Esophagus (tissue), 2 donors: ENCODE measurements around the gene GALNS. TPM values are rescaled to one million over a fixed set of nuclear protein-coding genes. Genes with fewer than 3 reads are reported as not detected.

Source experiments
- H3K27ac ChIP-seq, 2 donors: one replicate each; pipeline ENCODE4 v1.5.1; 2013; ENCODE audit warnings: low read depth in 2 of 2, mild to moderate bottlenecking in 2 of 2, inconsistent platforms in 1 of 2, low read length in 1 of 2, moderate library complexity in 1 of 2
- H3K27me3 ChIP-seq, 2 donors: one replicate each; pipeline ENCODE4 v1.6.1; 2013; ENCODE audit warnings: low read length in 2 of 2, control low read depth in 1 of 2, mild to moderate bottlenecking in 1 of 2; ENCODE audit not compliant: insufficient read depth in 2 of 2, control insufficient read depth in 1 of 2
- H3K36me3 ChIP-seq, 2 donors: one replicate each; pipeline ENCODE4 v1.6.1; 2013; ENCODE audit warnings: low read length in 1 of 2; ENCODE audit not compliant: control insufficient read depth in 2 of 2, insufficient read depth in 2 of 2
- H3K4me1 ChIP-seq, 2 donors: one replicate each; pipeline ENCODE4 v1.6.1; 2013; ENCODE audit warnings: low read length in 1 of 2; ENCODE audit not compliant: control insufficient read depth in 2 of 2, insufficient read depth in 2 of 2
- H3K4me3 ChIP-seq, 2 donors: one replicate each; pipeline ENCODE4 v1.5.1; 2013; ENCODE audit warnings: low read length in 2 of 2, mild to moderate bottlenecking in 2 of 2, low read depth in 1 of 2, moderate library complexity in 1 of 2
- H3K9me3 ChIP-seq, 2 donors: one replicate each; pipeline ENCODE4 v1.6.1; 2013; ENCODE audit warnings: mild to moderate bottlenecking in 2 of 2, low read depth in 1 of 2, low read length in 1 of 2, moderate library complexity in 1 of 2; ENCODE audit not compliant: control insufficient read depth in 2 of 2, insufficient read depth in 1 of 2
- whole genome bisulfite sequencing, 2 donors: extraction: QIAGEN DNeasy Blood & Tissue Kit; methylation state at CpG; one replicate each; pipeline ENCODE4 v1.1.7; 2013; 5-methylcytosine and 5-hydroxymethylcytosine counted together
- polyA plus RNA-seq, 2 donors: library from polyadenylated mRNA; stranded (reverse); fragments of 200-250 nt; gene quantifications; one replicate each; pipeline ENCODE4 v1.2.3, GENCODE V29; 2013
- donor health status: healthy with polysubstance abuse.
- donor health status: Bipolar disorder and iron deficiency.

GALNS gene
- polyA plus RNA-seq, 2 donors, result 10.7 to 20.4 TPM

GRCh38 chr16:88810166-88810911 is 46.4 kb downstream of the GALNS start:
- Histone ChIP-seq H3K27ac (peak overlapping the region; percentile 86 to 95), H3K4me3 (peak overlapping the region; percentile 57 to 83), H3K27me3 (no peaks in the 10 kb centered on the region), H3K9me3 (no peaks in the 10 kb centered on the region), H3K4me1 (peaks cover 11 to 24% of the 10 kb centered on the region in 2 donors), H3K36me3 (peaks cover 0 to 28% of the 10 kb centered on the region in 2 donors)
- WGBS, 2 donors, result 19 to 25% methylated on average over 12 of the region's 12 CpGs

DNA sequence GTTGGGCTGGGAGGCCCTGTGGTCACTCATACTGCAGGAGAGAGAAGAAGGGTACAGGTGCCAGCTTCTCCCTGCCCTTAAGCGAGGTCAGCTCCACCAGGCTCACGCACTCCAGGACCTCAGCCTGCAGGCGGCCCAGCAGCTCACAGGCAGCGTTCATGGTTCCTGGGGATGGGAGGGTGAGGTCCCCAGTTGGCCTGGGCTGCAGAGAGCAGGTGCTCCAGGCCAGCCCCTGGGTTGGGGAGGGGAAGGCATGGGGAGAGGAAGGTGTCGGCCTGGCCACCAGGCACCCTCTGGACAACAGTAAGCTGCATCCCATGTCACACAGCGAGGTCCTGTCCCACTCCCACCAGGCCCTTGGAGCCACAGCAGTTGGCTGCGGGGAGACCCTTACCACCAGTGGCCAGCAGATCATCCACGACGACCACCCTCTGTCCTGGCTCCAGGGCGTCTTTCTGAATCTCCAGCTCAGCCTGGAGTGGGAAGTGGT is 47.0 kb downstream of the GALNS start:
- H3K4me3 ChIP-seq, result no peak overlapping the region
- H3K9me3 ChIP-seq, result no peaks in the 10 kb centered on the region
- H3K36me3 ChIP-seq, result peaks cover 0 to 28% of the 10 kb centered on the region in 2 donors
- H3K4me1 ChIP-seq, result peaks cover 11 to 30% of the 10 kb centered on the region in 2 donors
- no peaks in the 10 kb centered on the region for H3K27me3 ChIP-seq
- WGBS, 2 donors, result 73 to 78% methylated on average over 10 of the region's 10 CpGs
- peak overlapping the region in 1 of 2 donors; percentile 86 for H3K27ac ChIP-seq

DNA sequence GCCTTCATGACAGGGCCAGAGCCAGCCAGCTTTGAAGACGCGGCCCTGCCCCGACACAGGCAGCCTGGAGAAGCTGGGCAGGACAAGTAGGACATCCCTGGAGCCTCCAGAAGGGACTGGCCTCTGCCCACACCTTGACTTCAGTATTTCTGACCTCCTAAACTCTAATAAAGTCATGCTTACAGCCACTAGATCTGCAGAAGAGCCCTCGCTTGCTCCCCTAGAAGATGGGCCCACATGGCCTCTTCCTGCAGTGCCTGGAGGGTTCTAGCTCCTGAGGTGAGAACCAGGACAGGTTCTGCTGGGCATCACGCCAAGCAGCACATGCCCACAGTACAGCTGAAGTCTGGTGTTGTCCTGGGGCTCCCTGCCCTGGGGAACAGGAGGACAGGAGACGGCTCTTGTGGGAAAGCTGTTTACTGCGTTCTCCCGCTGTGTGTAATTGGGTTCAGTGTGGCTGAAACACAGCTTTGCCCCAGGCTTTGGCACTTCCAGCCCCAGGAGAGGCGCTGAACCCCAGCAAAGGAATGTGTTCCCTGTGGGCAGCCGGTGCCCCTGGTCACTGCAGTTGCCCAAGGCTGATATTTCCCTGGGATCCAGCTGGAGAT is 47.6 kb downstream of the GALNS start:
- H3K9me3 ChIP-seq, result no peaks in the 10 kb centered on the region
- H3K27me3 ChIP-seq, result no peaks in the 10 kb centered on the region
- H3K4me3 ChIP-seq, result no peak overlapping the region
- no peak overlapping the region for H3K27ac ChIP-seq
- peaks cover 11 to 35% of the 10 kb centered on the region in 2 donors for H3K4me1 ChIP-seq
- H3K36me3 ChIP-seq, result peaks cover 0 to 28% of the 10 kb centered on the region in 2 donors
- WGBS, 2 donors, result 73 to 75% methylated on average over 10 of the region's 10 CpGs

DNA sequence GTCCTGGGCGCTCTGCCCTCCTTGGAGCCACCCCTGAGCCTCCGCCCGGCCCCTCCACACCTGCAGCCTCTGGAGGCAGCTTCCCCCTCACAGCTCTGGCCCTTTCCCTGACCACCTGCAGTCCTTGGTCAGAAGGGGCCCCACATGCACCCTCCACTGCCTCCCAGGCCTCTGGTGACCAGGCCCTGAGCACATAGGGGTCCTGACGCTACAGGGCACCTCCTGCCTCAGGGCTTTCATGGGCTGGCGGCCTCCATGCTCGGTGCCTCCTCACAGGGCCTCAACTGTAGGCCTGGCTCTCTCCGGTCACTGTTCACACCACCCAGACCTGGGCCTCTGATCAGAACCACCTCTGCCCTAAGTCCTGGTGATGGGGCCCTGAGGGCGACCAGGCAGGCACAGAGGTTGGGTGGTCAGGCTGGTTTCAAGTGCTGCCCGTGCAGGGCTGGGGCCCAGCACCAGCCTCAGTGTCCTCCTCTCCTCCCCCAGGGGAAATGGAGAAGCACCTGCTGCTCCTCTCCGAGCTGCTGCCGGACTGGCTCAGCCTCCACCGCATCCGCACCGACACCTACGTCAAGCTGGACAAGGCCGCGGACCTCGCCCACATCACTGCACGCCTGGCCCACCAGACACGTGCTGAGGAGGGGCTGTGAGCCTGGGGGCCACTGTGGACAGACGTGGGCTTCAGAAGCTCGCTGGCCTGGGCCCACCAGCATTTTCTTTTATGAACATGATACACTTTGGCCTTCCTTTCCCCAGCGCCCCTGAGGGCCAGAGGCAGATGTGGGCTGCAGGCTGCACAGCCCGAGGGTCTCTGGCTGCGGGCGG is 48.9 kb downstream of the GALNS start:
- no peaks in the 10 kb centered on the region for H3K9me3 ChIP-seq
- H3K4me3 ChIP-seq, result no peak overlapping the region
- WGBS, 2 donors, result 89 to 90% methylated on average over 26 of the region's 26 CpGs
- H3K27me3 ChIP-seq, result no peaks in the 10 kb centered on the region
- H3K4me1 ChIP-seq, result peaks cover 8 to 36% of the 10 kb centered on the region in 2 donors
- no peak overlapping the region for H3K27ac ChIP-seq
- H3K36me3 ChIP-seq, result peaks cover 0 to 28% of the 10 kb centered on the region in 2 donors

GRCh38 chr16:88807142-88807625 is 49.6 kb downstream of the GALNS start:
- Histone ChIP-seq H3K27me3 (no peaks in the 10 kb centered on the region), H3K4me1 (peaks cover 8 to 36% of the 10 kb centered on the region in 2 donors), H3K36me3 (peaks cover 0 to 28% of the 10 kb centered on the region in 2 donors), H3K4me3 (no peak overlapping the region), H3K27ac (no peak overlapping the region), H3K9me3 (no peaks in the 10 kb centered on the region)
- 82 to 85% methylated on average over 24 of the region's 24 CpGs for WGBS, 2 donors

- Histone ChIP-seq H3K4me1 (peaks cover 8 to 36% of the 10 kb centered on the region in 2 donors), H3K4me3 (no peak overlapping the region), H3K27ac (no peak overlapping the region), H3K9me3 (no peaks in the 10 kb centered on the region), H3K27me3 (no peaks in the 10 kb centered on the region), H3K36me3 (peaks cover 0 to 28% of the 10 kb centered on the region in 2 donors)
- 78 to 83% methylated on average over 27 of the region's 27 CpGs for WGBS, 2 donors
Measured at GRCh38 chr16:88806491-88807111, 50.1 kb downstream of the GALNS start.

- Histone ChIP-seq H3K9me3 (no peaks in the 10 kb centered on the region), H3K4me1 (peaks cover 8 to 35% of the 10 kb centered on the region in 2 donors), H3K27me3 (no peaks in the 10 kb centered on the region), H3K27ac (no peak overlapping the region), H3K36me3 (peaks cover 0 to 28% of the 10 kb centered on the region in 2 donors), H3K4me3 (no peak overlapping the region)
- 92 to 94% methylated on average over 21 of the region's 21 CpGs for WGBS, 2 donors
Measured at GRCh38 chr16:88805887-88806393, 50.8 kb downstream of the GALNS start.

DNA sequence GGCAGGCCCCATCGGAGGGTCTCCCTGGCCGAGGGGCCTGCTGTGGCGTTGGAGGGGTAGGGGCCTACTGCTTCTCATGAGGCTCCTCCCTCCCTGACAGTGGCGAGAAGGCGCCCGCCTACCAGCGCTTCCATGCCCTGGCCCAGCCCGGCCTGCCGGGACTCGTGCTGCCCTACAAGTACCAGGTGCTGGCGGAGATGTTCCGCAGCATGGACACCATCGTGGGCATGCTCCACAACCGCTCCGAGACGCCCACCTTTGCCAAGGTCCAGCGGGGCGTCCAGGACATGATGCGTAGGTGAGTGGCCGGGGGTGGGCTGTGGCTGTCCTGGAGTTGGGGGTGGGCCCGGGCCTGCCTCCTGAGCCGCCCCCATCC is 51.4 kb downstream of the GALNS start:
- Histone ChIP-seq H3K9me3 (no peaks in the 10 kb centered on the region), H3K36me3 (peaks cover 0 to 28% of the 10 kb centered on the region in 2 donors), H3K27me3 (no peaks in the 10 kb centered on the region), H3K4me1 (peaks cover 3 to 28% of the 10 kb centered on the region in 2 donors), H3K4me3 (peak overlapping the region; percentile 41 to 49), H3K27ac (no peak overlapping the region)
- 59 to 78% methylated on average over 15 to 22 of the region's 22 CpGs for WGBS, 2 donors
